ENCODE results near the gene MPRIP.
"Not testable (repeated sequence)": the region's sequence is repeated elsewhere in the genome, so short reads cannot be mapped to it uniquely, and the experiment has no call there.

DNA sequence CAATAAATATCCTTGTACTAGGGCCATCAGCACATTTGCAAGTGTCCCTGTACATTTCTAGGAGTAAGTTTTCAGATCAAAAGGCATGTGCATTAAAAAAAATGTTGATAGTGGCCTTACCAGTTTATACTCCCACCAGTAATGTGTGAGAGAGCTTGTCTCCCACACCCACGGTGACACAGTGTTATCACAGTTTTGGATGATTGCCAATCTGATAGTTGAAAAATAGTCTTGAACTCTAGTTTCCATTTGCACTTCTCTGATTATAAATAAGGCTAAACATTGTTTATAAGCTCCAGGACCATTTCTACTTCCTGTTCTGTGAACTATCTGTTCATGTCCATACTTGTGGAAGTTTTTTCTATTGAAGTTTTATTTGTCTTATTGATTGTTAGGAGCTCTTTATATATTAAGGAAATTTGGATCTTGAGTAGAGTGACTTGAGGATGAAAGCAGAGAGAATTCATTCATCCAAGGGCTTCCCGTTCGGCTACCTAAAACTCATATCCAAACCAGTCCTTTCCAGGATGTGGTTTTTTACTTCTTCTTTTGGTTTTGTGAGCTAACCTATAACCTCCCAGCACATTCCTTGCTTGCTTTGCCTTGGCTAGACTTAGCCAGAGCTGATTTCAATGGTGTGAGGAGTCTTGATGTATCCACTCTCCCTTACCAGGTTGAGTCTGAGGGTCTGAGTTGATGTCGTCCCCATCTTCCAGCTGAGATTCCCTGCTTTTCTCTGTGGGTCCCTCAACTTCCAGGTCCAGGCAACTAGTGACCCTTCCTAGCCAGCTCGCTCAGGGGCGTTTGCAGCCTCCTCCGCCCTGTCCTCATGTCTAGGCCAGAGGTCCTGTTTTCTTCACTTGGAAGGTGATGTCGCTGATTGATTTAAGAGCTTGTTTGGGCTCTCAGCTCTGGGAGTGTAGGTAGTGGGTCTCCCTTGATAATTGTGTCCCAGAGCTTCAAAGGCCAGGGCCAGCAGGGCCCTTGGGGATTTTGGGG is 25.8 kb upstream of the MPRIP start:
- TF ChIP-seq, protein P1, sequence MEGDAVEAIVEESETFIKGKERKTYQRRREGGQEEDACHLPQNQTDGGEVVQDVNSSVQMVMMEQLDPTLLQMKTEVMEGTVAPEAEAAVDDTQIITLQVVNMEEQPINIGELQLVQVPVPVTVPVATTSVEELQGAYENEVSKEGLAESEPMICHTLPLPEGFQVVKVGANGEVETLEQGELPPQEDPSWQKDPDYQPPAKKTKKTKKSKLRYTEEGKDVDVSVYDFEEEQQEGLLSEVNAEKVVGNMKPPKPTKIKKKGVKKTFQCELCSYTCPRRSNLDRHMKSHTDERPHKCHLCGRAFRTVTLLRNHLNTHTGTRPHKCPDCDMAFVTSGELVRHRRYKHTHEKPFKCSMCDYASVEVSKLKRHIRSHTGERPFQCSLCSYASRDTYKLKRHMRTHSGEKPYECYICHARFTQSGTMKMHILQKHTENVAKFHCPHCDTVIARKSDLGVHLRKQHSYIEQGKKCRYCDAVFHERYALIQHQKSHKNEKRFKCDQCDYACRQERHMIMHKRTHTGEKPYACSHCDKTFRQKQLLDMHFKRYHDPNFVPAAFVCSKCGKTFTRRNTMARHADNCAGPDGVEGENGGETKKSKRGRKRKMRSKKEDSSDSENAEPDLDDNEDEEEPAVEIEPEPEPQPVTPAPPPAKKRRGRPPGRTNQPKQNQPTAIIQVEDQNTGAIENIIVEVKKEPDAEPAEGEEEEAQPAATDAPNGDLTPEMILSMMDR (conservative IDR thresholded peaks at IDR 0.05; ENCODE audit: low read depth, low read length), result not testable (repeated sequence)
- TF ChIP-seq EZH2phosphoT487 (IDR thresholded peaks at IDR 0.05; ENCODE audit: borderline replicate concordance, low read length), result not testable (repeated sequence)
